Measurements from ENCODE around the gene TEX26. TPM values are rescaled to one million over a fixed set of nuclear protein-coding genes. Genes with fewer than 3 reads are reported as not detected.
"Not testable (repeated sequence)": the region's sequence is repeated elsewhere in the genome, so short reads cannot be mapped to it uniquely, and the experiment has no call there.

TEX26 gene
- polyA plus RNA-seq, 3 donors = not detected

GRCh38 chr13:30925429-30925828 lies 7.0 kb upstream of the TEX26 start:
- no CpG with 5 or more reads among the region's 1 CpG for WGBS (ENCODE audit: insufficient coverage)
- no peak for TF ChIP-seq CTCF (IDR thresholded peaks at IDR 0.05)
- Histone ChIP-seq H3K4me3 (replicated peaks in 1 of 3; ENCODE audit: low read depth in 2 of 3, low read length in 3 of 3) (no peak overlapping the region), H3K4me2 (replicated peaks; ENCODE audit: extremely low read depth, low read length, poor library complexity, severe bottlenecking) (no peak overlapping the region), H3K27ac (ENCODE audit: low read depth in 1 of 2, low read length in 2 of 2) (no peak overlapping the region), H3K4me1 (ENCODE audit: control insufficient read depth in 1 of 2, insufficient read depth in 2 of 2, low read length in 2 of 2) (no peaks in the 10 kb centered on the region), H3K9ac (ENCODE audit: insufficient read depth, low read length, poor library complexity, severe bottlenecking) (no peak overlapping the region), H3K36me3 (replicated peaks in 1 of 2; ENCODE audit: control insufficient read depth in 1 of 2, insufficient read depth in 2 of 2, low read length in 2 of 2) (no peaks in the 10 kb centered on the region), H2AFZ (ENCODE audit: insufficient read depth, low read depth, low read length, poor library complexity, severe bottlenecking) (no peak overlapping the region), H3K79me2 (ENCODE audit: insufficient read depth, low read length) (no peaks in the 10 kb centered on the region), H4K20me1 (ENCODE audit: insufficient read depth, low read length) (no peaks in the 10 kb centered on the region), H3K27me3 (ENCODE audit: control insufficient read depth in 2 of 2, insufficient read depth in 2 of 2, low read length in 2 of 2) (no peaks in the 10 kb centered on the region), H3K9me3 (replicated peaks in 1 of 2; ENCODE audit: control insufficient read depth in 1 of 2, insufficient read depth in 1 of 2, low read length in 2 of 2) (no peaks in the 10 kb centered on the region)
- DNase-seq = no peak
- Mint-ChIP-seq H3K36me3 (no peaks in the 10 kb centered on the region), H3K9me3 (peaks cover 0 to 2% (median 0%) of the 10 kb centered on the region in 7 donors), H3K4me1 (no peaks in the 10 kb centered on the region), H3K27ac (no peak overlapping the region), H3K27me3 (ENCODE audit: low read depth in 3 of 3) (peaks cover 3 to 11% (median 5%) of the 10 kb centered on the region in 3 donors), H3K4me3 (no peak overlapping the region)
- intact Hi-C loops (cut with micrococcal nuclease) = no loop called here

- no CpG with 5 or more reads among the region's 3 CpGs for WGBS (ENCODE audit: insufficient coverage)
- H3K27ac Mint-ChIP-seq = no peak overlapping the region
Observed at GRCh38 chr13:30926781-30927180, 5.7 kb upstream of the TEX26 start.

GRCh38 chr13:30927188-30927587 lies 5.3 kb upstream of the TEX26 start:
- not testable (repeated sequence) for H3K4me3 Mint-ChIP-seq; H3K4me2 ChIP-seq (replicated peaks; ENCODE audit: extremely low read depth, low read length, poor library complexity, severe bottlenecking)
- peaks cover 3 to 18% (median 7%) of the 10 kb centered on the region in 3 donors for H3K27me3 Mint-ChIP-seq (ENCODE audit: low read depth in 3 of 3)

More at GRCh38 chr13:30926781-30927180, 5.7 kb upstream of the TEX26 start:
- Histone ChIP-seq H3K4me3 (replicated peaks in 1 of 3; ENCODE audit: low read depth in 2 of 3, low read length in 3 of 3) (no peak overlapping the region), H3K4me1 (ENCODE audit: control insufficient read depth in 1 of 2, insufficient read depth in 2 of 2, low read length in 2 of 2) (no peaks in the 10 kb centered on the region), H3K27me3 (ENCODE audit: control insufficient read depth in 2 of 2, insufficient read depth in 2 of 2, low read length in 2 of 2) (no peaks in the 10 kb centered on the region), H2AFZ (ENCODE audit: insufficient read depth, low read depth, low read length, poor library complexity, severe bottlenecking) (no peak overlapping the region), H3K9ac (ENCODE audit: insufficient read depth, low read length, poor library complexity, severe bottlenecking) (no peak overlapping the region), H3K9me3 (replicated peaks in 1 of 2; ENCODE audit: control insufficient read depth in 1 of 2, insufficient read depth in 1 of 2, low read length in 2 of 2) (no peaks in the 10 kb centered on the region), H3K79me2 (ENCODE audit: insufficient read depth, low read length) (no peaks in the 10 kb centered on the region), H3K36me3 (replicated peaks in 1 of 2; ENCODE audit: control insufficient read depth in 1 of 2, insufficient read depth in 2 of 2, low read length in 2 of 2) (no peaks in the 10 kb centered on the region), H3K27ac (ENCODE audit: low read depth in 1 of 2, low read length in 2 of 2) (no peak overlapping the region), H3K4me2 (replicated peaks; ENCODE audit: extremely low read depth, low read length, poor library complexity, severe bottlenecking) (no peak overlapping the region), H4K20me1 (ENCODE audit: insufficient read depth, low read length) (no peaks in the 10 kb centered on the region)
- Mint-ChIP-seq H3K9me3 (peaks cover 0 to 2% (median 0%) of the 10 kb centered on the region in 7 donors), H3K4me1 (no peaks in the 10 kb centered on the region), H3K27me3 (ENCODE audit: low read depth in 3 of 3) (peaks cover 3 to 14% (median 3%) of the 10 kb centered on the region in 3 donors), H3K4me3 (no peak overlapping the region), H3K36me3 (no peaks in the 10 kb centered on the region)
- DNase-seq = no peak
- intact Hi-C loops (cut with micrococcal nuclease) = no loop called here
- TF ChIP-seq CTCF (IDR thresholded peaks at IDR 0.05) = no peak

More at GRCh38 chr13:30927188-30927587, 5.3 kb upstream of the TEX26 start:
- H3K9ac ChIP-seq (ENCODE audit: insufficient read depth, low read length, poor library complexity, severe bottlenecking); H3K9me3 Mint-ChIP-seq; H4K20me1 ChIP-seq (ENCODE audit: insufficient read depth, low read length); H2AFZ ChIP-seq (ENCODE audit: insufficient read depth, low read depth, low read length, poor library complexity, severe bottlenecking); H3K27ac Mint-ChIP-seq; H3K27me3 ChIP-seq (ENCODE audit: control insufficient read depth in 2 of 2, insufficient read depth in 2 of 2, low read length in 2 of 2); H3K4me3 ChIP-seq (replicated peaks in 1 of 3; ENCODE audit: low read depth in 2 of 3, low read length in 3 of 3); H3K36me3 ChIP-seq (replicated peaks in 1 of 2; ENCODE audit: control insufficient read depth in 1 of 2, insufficient read depth in 2 of 2, low read length in 2 of 2); intact Hi-C loops (cut with micrococcal nuclease); H3K36me3 Mint-ChIP-seq; DNase-seq; H3K79me2 ChIP-seq (ENCODE audit: insufficient read depth, low read length); H3K4me1 Mint-ChIP-seq; H3K27ac ChIP-seq (ENCODE audit: low read depth in 1 of 2, low read length in 2 of 2); H3K9me3 ChIP-seq (replicated peaks in 1 of 2; ENCODE audit: control insufficient read depth in 1 of 2, insufficient read depth in 1 of 2, low read length in 2 of 2); H3K4me1 ChIP-seq (ENCODE audit: control insufficient read depth in 1 of 2, insufficient read depth in 2 of 2, low read length in 2 of 2): not testable (repeated sequence)
- 100% methylated on average over 1 of the region's 3 CpGs for WGBS (ENCODE audit: insufficient coverage)

Data from CD14-positive monocyte (primary cell).